Gastroesophageal sphincter (tissue), 4 donors: ENCODE measurements around the gene FAM168A. TPM values are rescaled to one million over a fixed set of nuclear protein-coding genes. Genes with fewer than 3 reads are reported as not detected.

Source experiments
- ATAC-seq: fragments of 150-250 bp; one replicate; pipeline ENCODE4 v1.9.1; 2016; ENCODE audit warnings: mild to moderate bottlenecking, moderate library complexity
- H3K27ac ChIP-seq, 4 donors: fragments of 200-600 bp; sonication (generic) in 3 of 4; 1 replicate in 3 of 4; 2 replicates in 1 of 4; pipeline ENCODE4 v1.5.1; 2016 to 2019
- H3K27me3 ChIP-seq: fragments of 200-600 bp; sonication (generic); one replicate; pipeline ENCODE4 v1.5.1; 2019
- H3K36me3 ChIP-seq, 2 donors: fragments of 200-600 bp; sonication (generic); one replicate each; pipeline ENCODE4 v1.5.1; 2019; ENCODE audit warnings: control low read depth in 1 of 2
- H3K4me1 ChIP-seq, 3 donors: fragments of 200-600 bp; sonication (generic); 1 replicate in 2 of 3; 2 replicates in 1 of 3; pipeline ENCODE4 v1.5.1; 2016 to 2019; ENCODE audit warnings: control low read depth in 2 of 3
- H3K4me3 ChIP-seq, 2 donors: fragments of 200-600 bp; sonication (generic); one replicate each; pipeline ENCODE4 v1.5.1; 2019; ENCODE audit warnings: mild to moderate bottlenecking in 1 of 2, moderate library complexity in 1 of 2
- H3K9me3 ChIP-seq, 3 donors: fragments of 200-600 bp; sonication (generic); one replicate each; pipeline ENCODE4 v1.5.1; 2017 to 2019; ENCODE audit warnings: control low read depth in 2 of 3
- EP300 ChIP-seq: sonication (generic); formaldehyde crosslinking; IDR thresholded peaks from one replicate; pipeline ENCODE4 v1.6.1; 2017; ENCODE audit warnings: antibody characterized with exemption, mild to moderate bottlenecking
- POLR2A ChIP-seq, 2 donors: fragments of 450-650 bp; IDR thresholded peaks; one replicate each; pipeline ENCODE4 v1.6.1; 2017; ENCODE audit warnings: antibody characterized with exemption in 2 of 2, mild to moderate bottlenecking in 2 of 2, moderate library complexity in 1 of 2
- POLR2AphosphoS5 ChIP-seq: sonication (generic); formaldehyde crosslinking; IDR thresholded peaks from one replicate; pipeline ENCODE4 v1.6.1; 2017; ENCODE audit warnings: antibody characterized with exemption
- WGBS, 2 donors: methylation state at CpG; one replicate each; pipeline ENCODE4 v1.1.5; 2018; ENCODE audit warnings: low coverage in 1 of 2; 5-methylcytosine and 5-hydroxymethylcytosine counted together
- total RNA-seq, 4 donors: library from RNA; depleted of rRNA; stranded (reverse); fragments of >200 nt; gene quantifications; one replicate each; pipeline ENCODE4 v1.1.0, GENCODE V29; 2016
- TF ChIP-seq, protein P1 (sequence below), 4 experiments: fragments of 200-600 bp in 2 of 4; fragments of 450-650 bp in 2 of 4; sonication (generic) in 1 of 4; IDR thresholded peaks; one replicate each; pipeline ENCODE4 v1.5.1; 2017 to 2019; ENCODE audit warnings: antibody characterized with exemption in 4 of 4, mild to moderate bottlenecking in 2 of 4, moderate library complexity in 2 of 4

FAM168A gene
- total RNA-seq, 4 donors from 2014 or later, result 27.5 to 51.8 (median 42.0) TPM

DNA sequence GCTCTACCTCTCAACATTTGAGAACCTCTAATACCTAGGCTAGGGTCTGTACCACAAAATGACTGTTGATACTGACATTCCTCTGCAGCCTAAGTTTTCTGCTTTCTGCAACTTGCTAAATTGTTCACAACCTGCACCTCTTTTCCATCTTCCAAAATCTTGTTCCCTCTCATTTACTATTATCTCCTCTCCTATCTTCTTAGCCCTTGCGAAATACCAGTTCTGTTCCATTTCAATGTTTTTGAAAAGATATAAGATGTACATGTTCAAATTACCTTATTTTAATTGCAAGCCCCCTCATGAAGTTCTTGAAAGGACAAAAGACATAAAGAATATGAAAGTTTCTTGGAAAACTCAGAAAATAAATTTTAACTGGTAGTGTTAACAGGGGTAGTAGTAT, 72.3 kb downstream of the FAM168A start:
- H3K9me3 ChIP-seq, result no peaks in the 10 kb centered on the region
- TF ChIP-seq POLR2A (IDR thresholded peaks at IDR 0.05) (no peak), POLR2AphosphoS5 (no peak), EP300 (no peak)
- TF ChIP-seq, protein P1, sequence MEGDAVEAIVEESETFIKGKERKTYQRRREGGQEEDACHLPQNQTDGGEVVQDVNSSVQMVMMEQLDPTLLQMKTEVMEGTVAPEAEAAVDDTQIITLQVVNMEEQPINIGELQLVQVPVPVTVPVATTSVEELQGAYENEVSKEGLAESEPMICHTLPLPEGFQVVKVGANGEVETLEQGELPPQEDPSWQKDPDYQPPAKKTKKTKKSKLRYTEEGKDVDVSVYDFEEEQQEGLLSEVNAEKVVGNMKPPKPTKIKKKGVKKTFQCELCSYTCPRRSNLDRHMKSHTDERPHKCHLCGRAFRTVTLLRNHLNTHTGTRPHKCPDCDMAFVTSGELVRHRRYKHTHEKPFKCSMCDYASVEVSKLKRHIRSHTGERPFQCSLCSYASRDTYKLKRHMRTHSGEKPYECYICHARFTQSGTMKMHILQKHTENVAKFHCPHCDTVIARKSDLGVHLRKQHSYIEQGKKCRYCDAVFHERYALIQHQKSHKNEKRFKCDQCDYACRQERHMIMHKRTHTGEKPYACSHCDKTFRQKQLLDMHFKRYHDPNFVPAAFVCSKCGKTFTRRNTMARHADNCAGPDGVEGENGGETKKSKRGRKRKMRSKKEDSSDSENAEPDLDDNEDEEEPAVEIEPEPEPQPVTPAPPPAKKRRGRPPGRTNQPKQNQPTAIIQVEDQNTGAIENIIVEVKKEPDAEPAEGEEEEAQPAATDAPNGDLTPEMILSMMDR (IDR thresholded peaks at IDR 0.05), result no peak
- 100% methylated on average over 1 of the region's 1 CpG; no CpG with 5 or more reads in 1 of the 2 donors for WGBS, 2 donors
- no peak overlapping the region for H3K4me3 ChIP-seq
- H3K27me3 ChIP-seq, result no peaks in the 10 kb centered on the region
- no peak overlapping the region for H3K27ac ChIP-seq
- peaks cover 0 to 38% (median 3%) of the 10 kb centered on the region in 3 donors for H3K4me1 ChIP-seq
- no peak for ATAC-seq
- H3K36me3 ChIP-seq, result no peaks in the 10 kb centered on the region

DNA sequence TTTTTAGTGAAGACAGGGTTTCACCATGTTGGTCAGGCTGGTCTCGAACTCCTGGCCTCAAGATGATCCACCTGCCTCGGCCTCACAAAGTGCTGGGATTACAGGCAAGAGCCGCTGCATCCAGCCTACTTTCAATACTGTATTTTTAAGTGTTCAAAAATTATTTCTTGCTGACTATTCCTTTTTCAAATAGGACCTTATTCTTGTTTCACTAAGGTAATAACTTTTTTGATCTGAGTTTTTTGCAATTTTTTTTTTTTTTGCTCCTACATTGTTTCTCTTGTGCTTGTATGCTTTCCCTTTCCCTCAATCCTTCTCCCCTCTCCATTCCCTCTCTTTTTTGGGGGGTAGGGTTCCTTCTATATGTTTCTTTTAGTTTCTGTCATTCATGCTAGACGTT, 73.1 kb downstream of the FAM168A start:
- Histone ChIP-seq H3K27me3 (no peaks in the 10 kb centered on the region), H3K27ac (no peak overlapping the region), H3K4me1 (peaks cover 0 to 35% (median 3%) of the 10 kb centered on the region in 3 donors), H3K9me3 (no peaks in the 10 kb centered on the region), H3K36me3 (no peaks in the 10 kb centered on the region), H3K4me3 (no peak overlapping the region)
- WGBS, 2 donors, result 93 to 100% methylated on average over 3 to 4 of the region's 4 CpGs
- no peak for TF ChIP-seq POLR2A (IDR thresholded peaks at IDR 0.05)
- TF ChIP-seq POLR2AphosphoS5, result no peak
- TF ChIP-seq EP300, result no peak
- TF ChIP-seq, protein P1 (IDR thresholded peaks at IDR 0.05), result no peak
- no peak for ATAC-seq

DNA sequence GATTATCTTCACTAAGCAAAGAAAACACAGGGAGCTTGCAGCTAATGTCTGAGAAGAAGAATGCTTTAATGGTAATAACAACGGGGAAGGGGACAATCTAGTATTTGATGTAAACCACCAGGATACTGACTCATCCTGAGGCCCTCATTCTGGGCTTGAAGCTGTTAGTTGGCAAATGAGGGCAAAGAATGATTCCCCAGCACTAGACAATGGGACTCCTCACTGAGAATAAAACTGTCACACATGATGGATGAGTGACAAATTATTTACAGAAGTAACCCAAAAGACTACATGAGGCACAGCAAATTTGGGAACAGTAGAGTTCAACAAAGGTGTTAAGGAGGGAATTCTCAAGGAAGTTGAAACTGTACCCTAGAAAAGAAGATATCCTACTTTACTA, 76.3 kb downstream of the FAM168A start:
- peaks cover 0 to 4% (median 0%) of the 10 kb centered on the region in 3 donors for H3K4me1 ChIP-seq
- no peaks in the 10 kb centered on the region for H3K9me3 ChIP-seq
- WGBS, 2 donors, result 17 to 64% methylated on average over 1 of the region's 1 CpG
- no peak for ATAC-seq
- no peak overlapping the region for H3K4me3 ChIP-seq
- H3K27ac ChIP-seq, result no peak overlapping the region
- H3K36me3 ChIP-seq, result no peaks in the 10 kb centered on the region
- H3K27me3 ChIP-seq, result no peaks in the 10 kb centered on the region
- TF ChIP-seq, protein P1 (IDR thresholded peaks at IDR 0.05), result no peak
- TF ChIP-seq POLR2A (IDR thresholded peaks at IDR 0.05) (no peak), EP300 (no peak), POLR2AphosphoS5 (no peak)

DNA sequence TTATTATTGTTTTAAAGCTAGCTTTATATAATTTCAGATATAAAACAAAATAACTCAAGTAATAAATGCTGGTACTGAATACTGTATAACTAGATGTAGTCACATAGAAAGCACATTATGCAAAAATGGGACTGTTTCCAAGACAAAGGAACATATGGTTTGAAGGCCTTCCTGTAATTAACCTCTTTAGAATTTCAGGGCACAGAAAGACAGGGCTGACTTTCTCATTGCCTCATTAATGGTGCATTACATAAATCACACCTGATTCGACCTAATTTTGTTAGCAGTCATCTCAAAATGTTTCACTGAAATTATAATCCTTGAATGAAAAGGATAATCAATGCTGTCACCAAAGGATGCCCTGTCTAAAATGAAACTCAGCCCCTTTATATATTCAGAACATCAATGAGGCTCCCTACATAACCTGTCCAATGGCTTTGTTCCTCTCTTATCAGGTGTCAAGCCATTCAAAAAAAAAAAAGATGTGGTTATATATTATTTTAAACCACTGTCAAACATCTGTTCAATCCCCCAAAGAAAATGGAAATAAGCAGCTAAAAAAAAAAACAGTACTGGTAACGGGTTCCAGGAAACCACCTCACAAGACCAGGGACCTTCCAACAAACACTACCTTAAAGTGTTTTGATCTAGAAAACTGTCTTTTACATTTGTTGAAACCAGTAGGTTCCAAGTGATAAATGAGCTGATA, 77.4 kb downstream of the FAM168A start:
- no peak overlapping the region for H3K27ac ChIP-seq
- no peak for ATAC-seq
- H3K9me3 ChIP-seq, result no peaks in the 10 kb centered on the region
- H3K27me3 ChIP-seq, result no peaks in the 10 kb centered on the region
- TF ChIP-seq POLR2AphosphoS5, result no peak
- no peak for TF ChIP-seq POLR2A (IDR thresholded peaks at IDR 0.05)
- no peak for TF ChIP-seq EP300
- TF ChIP-seq, protein P1 (IDR thresholded peaks at IDR 0.05), result no peak
- H3K4me1 ChIP-seq, result no peaks in the 10 kb centered on the region
- WGBS, 2 donors, result 65 to 74% methylated on average over 2 of the region's 2 CpGs
- no peaks in the 10 kb centered on the region for H3K36me3 ChIP-seq
- no peak overlapping the region for H3K4me3 ChIP-seq

DNA sequence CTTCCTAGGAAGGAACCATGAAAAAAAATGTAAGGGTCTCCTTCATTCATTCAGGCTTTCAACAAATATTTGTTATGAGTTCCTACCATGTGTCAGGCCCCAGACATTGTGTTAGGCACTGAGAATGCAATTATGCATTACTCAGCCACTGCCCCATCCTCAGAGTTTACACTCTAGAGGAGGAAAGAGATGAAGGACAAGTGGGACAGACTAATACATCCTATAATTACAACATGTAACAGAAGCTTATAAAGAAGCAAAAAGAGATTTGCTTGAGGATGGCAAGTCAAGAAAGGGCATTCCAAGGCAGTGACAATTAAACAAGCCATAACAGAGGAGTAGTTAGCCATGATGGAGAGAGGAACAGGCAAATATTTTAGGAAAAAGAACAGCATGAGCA, 78.6 kb downstream of the FAM168A start:
- TF ChIP-seq, protein P1 (IDR thresholded peaks at IDR 0.05), result no peak
- no peak for TF ChIP-seq EP300
- no peak for TF ChIP-seq POLR2A (IDR thresholded peaks at IDR 0.05)
- TF ChIP-seq POLR2AphosphoS5, result no peak
- H3K9me3 ChIP-seq, result no peaks in the 10 kb centered on the region
- H3K27ac ChIP-seq, result no peak overlapping the region
- H3K4me1 ChIP-seq, result no peaks in the 10 kb centered on the region
- no peak overlapping the region for H3K4me3 ChIP-seq
- H3K36me3 ChIP-seq, result peaks cover 0 to 3% of the 10 kb centered on the region in 2 donors
- no peaks in the 10 kb centered on the region for H3K27me3 ChIP-seq
- ATAC-seq, result no peak
